WTC11 (cell line): Measurements from ENCODE around the gene TMEM151B. TPM values are rescaled to one million over a fixed set of nuclear protein-coding genes. Genes with fewer than 3 reads are reported as not detected.
A peak's percentile ranks its signal among the peaks of the same experiment; 100 is the strongest.

Experiments
- ATAC-seq: fragments of 200-7000 bp; cut with Tn5 transposase; 2 replicates; pipeline ENCODE4 v1.10.0; 2021; ENCODE audit warnings: mild to moderate bottlenecking, moderate library complexity
- CTCF ChIA-PET: fragments of 300-600 bp; sonication (Branson Sonifier 250); formaldehyde crosslinking; loops from one replicate; lab custom pipeline; 2021; ENCODE audit warnings: antibody characterized with exemption; lab: Charles Lee
- POLR2A ChIA-PET: fragments of 350-600 bp; sonication (Branson Sonifier 250); formaldehyde crosslinking; loops from one replicate; lab custom pipeline; 2021; ENCODE audit warnings: antibody characterized with exemption; lab: Charles Lee
- DNase-seq: peaks from one replicate; pipeline ENCODE4 v3.0.0; 2021; ENCODE audit warnings: low spot score
- H3K27ac Mint-ChIP-seq: 2 replicates; pipeline ENCODE4 v1.8.0; 2021; ENCODE audit warnings: mixed read lengths
- H3K27me3 Mint-ChIP-seq: 2 replicates; pipeline ENCODE4 v1.8.0; 2021; ENCODE audit warnings: low read depth, mild to moderate bottlenecking, moderate library complexity, mixed read lengths
- H3K36me3 Mint-ChIP-seq: 2 replicates; pipeline ENCODE4 v1.8.0; 2021; ENCODE audit warnings: mixed read lengths
- H3K4me1 Mint-ChIP-seq: 2 replicates; pipeline ENCODE4 v1.8.0; 2022; ENCODE audit warnings: mixed read lengths
- H3K4me3 Mint-ChIP-seq: 2 replicates; pipeline ENCODE4 v1.8.0; 2021; ENCODE audit warnings: mild to moderate bottlenecking, moderate library complexity, mixed read lengths
- H3K9me3 Mint-ChIP-seq: 2 replicates; pipeline ENCODE4 v1.8.0; 2021; ENCODE audit warnings: mixed read lengths
- AFF4 ChIP-seq: sonication (generic); formaldehyde crosslinking; IDR thresholded peaks from 2 replicates; pipeline ENCODE4 v1.8.1; 2023; ENCODE audit warnings: mild to moderate bottlenecking, missing genetic modification reagents, borderline replicate concordance
- ATF2 ChIP-seq: sonication (generic); formaldehyde crosslinking; IDR thresholded peaks from 2 replicates; pipeline ENCODE4 v1.8.1; 2022; ENCODE audit warnings: low read depth, missing genetic modification reagents, borderline replicate concordance
- E2F4 ChIP-seq: sonication (generic); formaldehyde crosslinking; IDR thresholded peaks from 2 replicates; pipeline ENCODE4 v1.8.1; 2022; ENCODE audit warnings: low read depth, mild to moderate bottlenecking, moderate library complexity, missing genetic modification reagents, borderline replicate concordance
- FOXJ3 ChIP-seq: sonication (generic); formaldehyde crosslinking; IDR thresholded peaks from 2 replicates; pipeline ENCODE4 v1.9.0; 2021; ENCODE audit warnings: missing genetic modification reagents, mild to moderate bottlenecking, borderline replicate concordance
- HMGA2 ChIP-seq: fragments of 250-450 bp; sonication (Bioruptor Pico); IDR thresholded peaks from 2 replicates; pipeline ENCODE4 v1.4.0; 2021; ENCODE audit warnings: mild to moderate bottlenecking, moderate library complexity
- KAT7 ChIP-seq: sonication (generic); formaldehyde crosslinking; IDR thresholded peaks from 2 replicates; pipeline ENCODE4 v1.8.1; 2023; ENCODE audit warnings: missing genetic modification reagents, mild to moderate bottlenecking, borderline replicate concordance
- MYBL2 ChIP-seq: sonication (generic); formaldehyde crosslinking; IDR thresholded peaks from 2 replicates; pipeline ENCODE4 v1.8.1; 2023; ENCODE audit warnings: mild to moderate bottlenecking, moderate library complexity, missing genetic modification reagents
- NFYB ChIP-seq: sonication (generic); formaldehyde crosslinking; conservative IDR thresholded peaks from 2 replicates; pipeline ENCODE4 v1.8.0; 2022; ENCODE audit warnings: low read depth, missing genetic modification reagents
- PRRX2 ChIP-seq: fragments of 250-450 bp; sonication (Bioruptor Pico); IDR thresholded peaks from 2 replicates; pipeline ENCODE4 v1.8.0; 2021; ENCODE audit warnings: mild to moderate bottlenecking
- SMAD4 ChIP-seq: sonication (generic); formaldehyde crosslinking; IDR thresholded peaks from 2 replicates; pipeline ENCODE4 v1.8.0; 2022; ENCODE audit warnings: mild to moderate bottlenecking, missing genetic modification reagents
- SP1 ChIP-seq: sonication (generic); formaldehyde crosslinking; conservative IDR thresholded peaks from 2 replicates; pipeline ENCODE4 v1.8.1; 2022; ENCODE audit warnings: missing genetic modification reagents
- TEAD1 ChIP-seq: sonication (generic); formaldehyde crosslinking; IDR thresholded peaks from 2 replicates; pipeline ENCODE4 v1.8.0; 2022; ENCODE audit warnings: mild to moderate bottlenecking, missing genetic modification reagents
- ZNF219 ChIP-seq: sonication (generic); formaldehyde crosslinking; IDR thresholded peaks from 2 replicates; pipeline ENCODE4 v1.8.0; 2023; ENCODE audit warnings: missing genetic modification reagents, mild to moderate bottlenecking, borderline replicate concordance
- ZNF317 ChIP-seq: sonication (generic); formaldehyde crosslinking; IDR thresholded peaks from 2 replicates; pipeline ENCODE4 v1.8.1; 2023; ENCODE audit warnings: low read depth, mild to moderate bottlenecking, moderate library complexity, missing genetic modification reagents, borderline replicate concordance
- ZNF423 ChIP-seq: fragments of 250-450 bp; sonication (Bioruptor Pico); IDR thresholded peaks from 2 replicates; pipeline ENCODE4 v2.1.2; 2022; ENCODE audit warnings: mild to moderate bottlenecking, moderate library complexity
- ZNF671 ChIP-seq: fragments of 250-450 bp; sonication (Bioruptor Pico); IDR thresholded peaks from 2 replicates; pipeline ENCODE4 v1.8.0; 2021; ENCODE audit warnings: mild to moderate bottlenecking
- ZSCAN18 ChIP-seq: fragments of 250-450 bp; sonication (Bioruptor Pico); IDR thresholded peaks from 2 replicates; pipeline ENCODE4 v2.1.2; 2022; ENCODE audit warnings: mild to moderate bottlenecking, moderate library complexity
- total RNA-seq: library from RNA; stranded (reverse); gene quantifications from 3 replicates; pipeline ENCODE4 v1.2.3, GENCODE V29; 2021
- TF ChIP-seq, protein P1 (sequence below): fragments of 250-450 bp; sonication (Bioruptor Pico); IDR thresholded peaks from 2 replicates; pipeline ENCODE4 v1.9.0; 2021; ENCODE audit warnings: mild to moderate bottlenecking
- TF ChIP-seq, protein P2 (sequence below): sonication (generic); formaldehyde crosslinking; IDR thresholded peaks from 2 replicates; pipeline ENCODE4 v1.8.1; 2023; ENCODE audit warnings: mild to moderate bottlenecking, missing genetic modification reagents

TMEM151B gene
- total RNA-seq, 1 experiment from 2014 or later = 5.5 TPM

DNA sequence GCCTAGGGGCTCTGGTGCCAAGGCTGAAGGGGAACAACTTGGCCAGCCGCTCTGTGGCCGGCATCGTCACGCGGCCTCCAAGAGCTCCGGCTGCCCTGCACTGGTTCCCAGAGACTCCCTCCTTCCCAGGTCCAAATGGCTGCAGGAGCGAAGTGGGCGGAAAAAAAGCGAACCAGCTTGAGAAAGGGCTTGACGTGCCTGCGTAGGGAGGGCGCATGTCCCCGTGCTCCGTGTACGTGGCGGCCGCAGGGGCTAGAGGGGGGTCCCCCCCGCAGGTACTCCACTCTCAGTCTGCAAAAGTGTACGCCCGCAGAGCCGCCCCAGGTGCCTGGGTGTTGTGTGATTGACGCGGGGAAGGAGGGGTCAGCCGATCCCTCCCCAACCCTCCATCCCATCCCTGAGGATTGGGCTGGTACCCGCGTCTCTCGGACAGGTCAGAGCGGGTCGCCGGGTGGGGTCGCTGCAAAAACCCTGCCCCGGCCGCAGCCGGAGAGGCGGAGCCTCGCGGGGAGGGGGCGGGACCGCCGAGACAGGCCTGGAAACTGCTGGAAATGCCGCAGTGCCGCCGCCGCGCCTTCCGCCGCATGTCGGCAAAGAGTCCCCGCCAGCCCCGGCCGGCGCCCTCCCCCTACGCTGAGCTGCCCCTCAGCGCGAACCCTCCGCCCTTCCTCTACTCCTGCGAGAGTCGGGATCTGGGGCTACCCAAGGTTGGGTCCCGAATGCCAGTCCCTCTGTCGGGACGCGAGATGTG is 24.2 kb upstream of the TMEM151B start (continued):
- no peak for TF ChIP-seq E2F4 (CRISPR knock-in tag)
- no peak for TF ChIP-seq AFF4
- no peak for TF ChIP-seq NFYB (CRISPR knock-in tag)
- TF ChIP-seq MYBL2 (CRISPR knock-in tag) = peak; percentile 77
- no peak for TF ChIP-seq SMAD4 (CRISPR knock-in tag)
- TF ChIP-seq ZNF317 (CRISPR knock-in tag) = no peak
- no peak for TF ChIP-seq TEAD1 (CRISPR knock-in tag)
- peak; percentile 67 for TF ChIP-seq ZNF423 (CRISPR knock-in tag)
- no peak for TF ChIP-seq ZSCAN18

- Mint-ChIP-seq H3K4me1 (peaks cover 37% of the 10 kb centered on the region), H3K27ac (peak within 1 kb of the TSS; percentile 99), H3K27me3 (peaks cover 10% of the 10 kb centered on the region), H3K9me3 (no peaks in the 10 kb centered on the region), H3K36me3 (peaks cover 48% of the 10 kb centered on the region), H3K4me3 (peak within 1 kb of the TSS; percentile 99)
- ATAC-seq (peak; percentile 59), DNase-seq (peak; percentile 93)
- ChIA-PET CTCF (interaction anchor here (0.7 to 7.2 kb wide), 15 partner anchors 9 to 387 kb away, joined by 3 to 80 read pairs (median 4); partner anchors contain the start of genes AARS2, SLC29A1 and SLC35B2), POLR2A (interaction anchor here (0.6 to 4.9 kb wide), 23 partner anchors 9 to 617 kb away, joined by 3 to 83 read pairs (median 5); partner anchors contain the start of genes AARS2, MRPL14, MYMX and SLC29A1)
- TF ChIP-seq, protein P1, sequence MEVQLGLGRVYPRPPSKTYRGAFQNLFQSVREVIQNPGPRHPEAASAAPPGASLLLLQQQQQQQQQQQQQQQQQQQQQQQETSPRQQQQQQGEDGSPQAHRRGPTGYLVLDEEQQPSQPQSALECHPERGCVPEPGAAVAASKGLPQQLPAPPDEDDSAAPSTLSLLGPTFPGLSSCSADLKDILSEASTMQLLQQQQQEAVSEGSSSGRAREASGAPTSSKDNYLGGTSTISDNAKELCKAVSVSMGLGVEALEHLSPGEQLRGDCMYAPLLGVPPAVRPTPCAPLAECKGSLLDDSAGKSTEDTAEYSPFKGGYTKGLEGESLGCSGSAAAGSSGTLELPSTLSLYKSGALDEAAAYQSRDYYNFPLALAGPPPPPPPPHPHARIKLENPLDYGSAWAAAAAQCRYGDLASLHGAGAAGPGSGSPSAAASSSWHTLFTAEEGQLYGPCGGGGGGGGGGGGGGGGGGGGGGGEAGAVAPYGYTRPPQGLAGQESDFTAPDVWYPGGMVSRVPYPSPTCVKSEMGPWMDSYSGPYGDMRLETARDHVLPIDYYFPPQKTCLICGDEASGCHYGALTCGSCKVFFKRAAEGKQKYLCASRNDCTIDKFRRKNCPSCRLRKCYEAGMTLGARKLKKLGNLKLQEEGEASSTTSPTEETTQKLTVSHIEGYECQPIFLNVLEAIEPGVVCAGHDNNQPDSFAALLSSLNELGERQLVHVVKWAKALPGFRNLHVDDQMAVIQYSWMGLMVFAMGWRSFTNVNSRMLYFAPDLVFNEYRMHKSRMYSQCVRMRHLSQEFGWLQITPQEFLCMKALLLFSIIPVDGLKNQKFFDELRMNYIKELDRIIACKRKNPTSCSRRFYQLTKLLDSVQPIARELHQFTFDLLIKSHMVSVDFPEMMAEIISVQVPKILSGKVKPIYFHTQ (CRISPR knock-in tag) = peak; percentile 73; the same call in 1 of the 2 replicates
- TF ChIP-seq KAT7 (CRISPR knock-in tag) (peak; percentile 84), SP1 (CRISPR knock-in tag) (peak; percentile 80), PRRX2 (CRISPR knock-in tag) (peak; percentile 57), ATF2 (CRISPR knock-in tag) (no peak), ZNF317 (CRISPR knock-in tag) (no peak), HMGA2 (CRISPR knock-in tag) (0 out of 2 replicates have a peak, but pooled peaks have one; percentile 4), ZNF671 (CRISPR knock-in tag) (peak; percentile 57; the same call in 1 of the 2 replicates), ZNF219 (CRISPR knock-in tag) (no peak), FOXJ3 (CRISPR knock-in tag) (no peak)
- TF ChIP-seq, protein P2, sequence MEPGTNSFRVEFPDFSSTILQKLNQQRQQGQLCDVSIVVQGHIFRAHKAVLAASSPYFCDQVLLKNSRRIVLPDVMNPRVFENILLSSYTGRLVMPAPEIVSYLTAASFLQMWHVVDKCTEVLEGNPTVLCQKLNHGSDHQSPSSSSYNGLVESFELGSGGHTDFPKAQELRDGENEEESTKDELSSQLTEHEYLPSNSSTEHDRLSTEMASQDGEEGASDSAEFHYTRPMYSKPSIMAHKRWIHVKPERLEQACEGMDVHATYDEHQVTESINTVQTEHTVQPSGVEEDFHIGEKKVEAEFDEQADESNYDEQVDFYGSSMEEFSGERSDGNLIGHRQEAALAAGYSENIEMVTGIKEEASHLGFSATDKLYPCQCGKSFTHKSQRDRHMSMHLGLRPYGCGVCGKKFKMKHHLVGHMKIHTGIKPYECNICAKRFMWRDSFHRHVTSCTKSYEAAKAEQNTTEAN (CRISPR knock-in tag) = 0 out of 2 replicates have a peak, but pooled peaks have one; percentile 64
Measured at GRCh38 chr6:44246663-44247337, 23.4 kb upstream of the TMEM151B start, which contains the start of gene HSP90AB1. HSP90AB1 (plus strand) TSS chr6:44247101; CDS start chr6:44248630, 1,529 bp downstream.
